ENCODE measurements around the gene CDK18. TPM values are rescaled to one million over a fixed set of nuclear protein-coding genes. Genes with fewer than 3 reads are reported as not detected.

Gene CDK18
- total RNA-seq, 1 donor from 2014 or later = 26.4 TPM

GRCh38 chr1:205543351-205544301 lies 39.2 kb downstream of the CDK18 start:
- H3K4me3 Mint-ChIP-seq = peak overlapping the region; percentile 75
- no peak for TF ChIP-seq CTCF (conservative IDR thresholded peaks at IDR 0.05)
- H3K27me3 Mint-ChIP-seq (ENCODE audit: low read depth) = peaks cover 28% of the 10 kb centered on the region
- no peaks in the 10 kb centered on the region for H3K36me3 Mint-ChIP-seq (ENCODE audit: low read depth)
- no peaks in the 10 kb centered on the region for H3K9me3 Mint-ChIP-seq
- peak overlapping the region; percentile 94 for H3K27ac Mint-ChIP-seq (ENCODE audit: unreplicated experiment)
- peak; percentile 65 for DNase-seq (ENCODE audit: low read depth, low spot score)
- H3K4me1 Mint-ChIP-seq = peaks cover 14% of the 10 kb centered on the region

GRCh38 chr1:205545001-205545919 lies 40.8 kb downstream of the CDK18 start:
- H3K4me3 Mint-ChIP-seq = no peak overlapping the region
- H3K36me3 Mint-ChIP-seq (ENCODE audit: low read depth) = no peaks in the 10 kb centered on the region
- no peak for TF ChIP-seq CTCF (conservative IDR thresholded peaks at IDR 0.05)
- DNase-seq (ENCODE audit: low read depth, low spot score) = no peak
- peaks cover 34% of the 10 kb centered on the region for H3K27me3 Mint-ChIP-seq (ENCODE audit: low read depth)
- peaks cover 14% of the 10 kb centered on the region for H3K4me1 Mint-ChIP-seq
- no peak overlapping the region for H3K27ac Mint-ChIP-seq (ENCODE audit: unreplicated experiment)
- no peaks in the 10 kb centered on the region for H3K9me3 Mint-ChIP-seq

GRCh38 chr1:205545991-205546390 lies 41.5 kb downstream of the CDK18 start:
- no peak for TF ChIP-seq CTCF (conservative IDR thresholded peaks at IDR 0.05)
- Mint-ChIP-seq H3K4me3 (no peak overlapping the region), H3K27me3 (ENCODE audit: low read depth) (peaks cover 33% of the 10 kb centered on the region), H3K36me3 (ENCODE audit: low read depth) (no peaks in the 10 kb centered on the region), H3K27ac (ENCODE audit: unreplicated experiment) (no peak overlapping the region), H3K4me1 (peaks cover 14% of the 10 kb centered on the region), H3K9me3 (no peaks in the 10 kb centered on the region)
- no peak for DNase-seq (ENCODE audit: low read depth, low spot score)

- no peak overlapping the region for H3K4me3 Mint-ChIP-seq
- no peak overlapping the region for H3K27ac Mint-ChIP-seq (ENCODE audit: unreplicated experiment)
- DNase-seq (ENCODE audit: low read depth, low spot score) = no peak
- no peaks in the 10 kb centered on the region for H3K9me3 Mint-ChIP-seq
- TF ChIP-seq CTCF (conservative IDR thresholded peaks at IDR 0.05) = no peak
- peaks cover 28% of the 10 kb centered on the region for H3K27me3 Mint-ChIP-seq (ENCODE audit: low read depth)
- peaks cover 14% of the 10 kb centered on the region for H3K4me1 Mint-ChIP-seq
- no peaks in the 10 kb centered on the region for H3K36me3 Mint-ChIP-seq (ENCODE audit: low read depth)
Measured at GRCh38 chr1:205546541-205546940, 42.1 kb downstream of the CDK18 start.

GRCh38 chr1:205547936-205548827 lies 43.7 kb downstream of the CDK18 start:
- Mint-ChIP-seq H3K9me3 (no peaks in the 10 kb centered on the region), H3K27ac (ENCODE audit: unreplicated experiment) (no peak overlapping the region), H3K36me3 (ENCODE audit: low read depth) (no peaks in the 10 kb centered on the region), H3K4me1 (peaks cover 13% of the 10 kb centered on the region), H3K4me3 (no peak overlapping the region), H3K27me3 (ENCODE audit: low read depth) (peaks cover 19% of the 10 kb centered on the region)
- no peak for DNase-seq (ENCODE audit: low read depth, low spot score)
- no peak for TF ChIP-seq CTCF (conservative IDR thresholded peaks at IDR 0.05)
